A549 (cell line): ENCODE results near the gene DPYD. TPM values are rescaled to one million over a fixed set of nuclear protein-coding genes. Genes with fewer than 3 reads are reported as not detected.

Experiments
- ATAC-seq, 2 experiments: fragments of 200-7000 bp in 1 of 2; fragments of >200 bp in 1 of 2; cut with Nextera tagmentation in 1 of 2; cut with Tn5 transposase in 1 of 2; 3 replicates each; pipeline versions ENCODE4 v1.8.0 to v1.9.1; 2018 to 2020; ENCODE audit warnings: mild to moderate bottlenecking in 1 of 2, moderate library complexity in 1 of 2
- CTCF ChIA-PET: fragments of 300-600 bp; sonication (Branson Sonifier 250); formaldehyde crosslinking; extraction: SDS; loops from one replicate; lab custom pipeline; 2021; ENCODE audit warnings: antibody characterized with exemption, inconsistent platforms; lab: Yijun Ruan, JAX
- POLR2A ChIA-PET: fragments of 350-600 bp; formaldehyde crosslinking; extraction: SDS; loops from one replicate; lab custom pipeline; 2021; ENCODE audit warnings: antibody characterized with exemption, inconsistent platforms; lab: Yijun Ruan, JAX
- DNase-seq, 2 experiments: peaks; one replicate each; pipeline versions ENCODE4 v3.0.0 to v3.0.0-alpha.2; 2011 to 2016; ENCODE audit warnings: low read depth in 1 of 2, low spot score in 1 of 2
- FAIRE-seq: peaks from 2 replicates; lab custom pipeline; 2011; peaks lifted over from hg19 to GRCh38; lab: Jason Lieb, UNC
- H3K27ac ChIP-seq, 2 experiments: fragments of >200 bp; sonication (Bioruptor Twin); formaldehyde crosslinking; 3 replicates each; pipeline ENCODE4 v1.5.1; 2016 to 2017
- H3K4me1 ChIP-seq: fragments of >200 bp; sonication (Bioruptor Twin); formaldehyde crosslinking; 3 replicates; pipeline ENCODE4 v1.6.1; 2016
- H3K4me2 ChIP-seq: fragments of >200 bp; sonication (Bioruptor Twin); formaldehyde crosslinking; 3 replicates; pipeline ENCODE4 v1.6.1; 2016
- H3K4me3 ChIP-seq: fragments of >200 bp; sonication (Bioruptor Twin); formaldehyde crosslinking; 3 replicates; pipeline ENCODE4 v1.5.1; 2016
- H3K9me3 ChIP-seq: fragments of >200 bp; sonication (Bioruptor Twin); formaldehyde crosslinking; 3 replicates; pipeline ENCODE4 v1.6.1; 2016
- CBX2 ChIP-seq: fragments of 200-600 bp; sonication (generic); IDR thresholded peaks from 2 replicates; pipeline ENCODE4 v1.6.1; 2016; ENCODE audit warnings: low read depth, mild to moderate bottlenecking, borderline replicate concordance
- CBX8 ChIP-seq: fragments of 200-600 bp; sonication (generic); IDR thresholded peaks from 2 replicates; pipeline ENCODE4 v1.6.1; 2016
- CHD2 ChIP-seq: fragments of 150-350 bp; IDR thresholded peaks from 2 replicates; pipeline ENCODE4 v1.6.1; 2014; ENCODE audit warnings: low read length; ENCODE audit not compliant: partially characterized antibody
- EHF ChIP-seq: fragments of 250-450 bp; sonication (Bioruptor Pico); IDR thresholded peaks from 2 replicates; pipeline ENCODE4 v1.5.0; 2020; ENCODE audit warnings: mild to moderate bottlenecking
- EHMT2 ChIP-seq: fragments of 200-600 bp; sonication (generic); IDR thresholded peaks from 2 replicates; pipeline ENCODE4 v1.6.1; 2016; ENCODE audit warnings: antibody characterized with exemption, low read depth, mild to moderate bottlenecking, moderate library complexity
- EP300 ChIP-seq, 2 experiments: fragments of >200 bp; sonication (Bioruptor Twin); formaldehyde crosslinking; IDR thresholded peaks; 2 replicates in 1 of 2; 3 replicates in 1 of 2; pipeline ENCODE4 v1.6.1; 2016 to 2017
- FOSL2 ChIP-seq, 2 experiments: fragments of 450-650 bp in 1 of 2; fragments of >200 bp in 1 of 2; sonication (Bioruptor Twin) in 1 of 2; formaldehyde crosslinking; IDR thresholded peaks; 2 replicates each; pipeline versions ENCODE4 v1.5.0 to v1.6.1; 2016 to 2020; ENCODE audit warnings: mild to moderate bottlenecking in 1 of 2, moderate library complexity in 1 of 2
- FOXS1 ChIP-seq: fragments of 250-450 bp; sonication (Bioruptor Pico); IDR thresholded peaks from 2 replicates; pipeline ENCODE4 v1.5.0; 2020; ENCODE audit warnings: mild to moderate bottlenecking, moderate library complexity
- GATA3 ChIP-seq: IDR thresholded peaks from 2 replicates; pipeline ENCODE4 v1.6.1; 2012; ENCODE audit warnings: borderline replicate concordance
- HDAC2 ChIP-seq: fragments of 200-600 bp; sonication (generic); IDR thresholded peaks from 2 replicates; pipeline ENCODE4 v1.6.1; 2016
- HOXA7 ChIP-seq: fragments of 250-450 bp; sonication (Bioruptor Pico); IDR thresholded peaks from 2 replicates; pipeline ENCODE4 v1.5.0; 2020; ENCODE audit warnings: mild to moderate bottlenecking, moderate library complexity
- JUNB ChIP-seq: fragments of >200 bp; sonication (Bioruptor Twin); formaldehyde crosslinking; IDR thresholded peaks from 2 replicates; pipeline ENCODE4 v1.6.1; 2016
- MAFK ChIP-seq: fragments of 450-650 bp; IDR thresholded peaks from 2 replicates; pipeline ENCODE4 v1.6.1; 2014; ENCODE audit not compliant: partially characterized antibody
- PBX3 ChIP-seq: IDR thresholded peaks from 2 replicates; pipeline ENCODE4 v1.6.1; 2012
- TFCP2L1 ChIP-seq: fragments of 250-450 bp; sonication (Bioruptor Pico); IDR thresholded peaks from 2 replicates; pipeline ENCODE4 v1.5.0; 2021; ENCODE audit warnings: mild to moderate bottlenecking
- ZC3H11A ChIP-seq: fragments of 450-650 bp; IDR thresholded peaks from 2 replicates; pipeline ENCODE4 v1.6.1; 2014; ENCODE audit warnings: antibody characterized with exemption, mild to moderate bottlenecking
- ZFP36 ChIP-seq: fragments of 450-650 bp; IDR thresholded peaks from 2 replicates; pipeline ENCODE4 v1.6.1; 2014; ENCODE audit warnings: borderline replicate concordance; ENCODE audit not compliant: partially characterized antibody
- WGBS: methylation state at CpG from one replicate; pipeline ENCODE4 v1.1.6; 2017; ENCODE audit errors: missing lambda C conversion rate; 5-methylcytosine and 5-hydroxymethylcytosine counted together
- polyA plus RNA-seq, 4 experiments: library from polyadenylated mRNA; depleted of rRNA in 3 of 4; stranded (reverse); fragments of >200 nt; fragmentation: RNase III in 1 of 4; extraction: RNeasy Plus Mini Kit Qiagen cat#74134 plus additional on column Dnase treatment in 1 of 4; gene quantifications; 2 replicates in 3 of 4; 3 replicates in 1 of 4; pipeline ENCODE4 v1.2.3, GENCODE V29; 2011 to 2017
- TF ChIP-seq, protein P1 (sequence below): fragments of 150-350 bp; IDR thresholded peaks from 2 replicates; pipeline ENCODE4 v1.6.1; 2014; ENCODE audit warnings: low read depth, mild to moderate bottlenecking, low read length

DPYD gene
- polyA plus RNA-seq, 2 of the 4 experiments (the other 2 are of a cell fraction): 5.9 to 7.5 TPM

- no peak for TF ChIP-seq EHMT2
- TF ChIP-seq TFCP2L1 (CRISPR knock-in tag): no peak
- TF ChIP-seq JUNB: no peak
Observed at GRCh38 chr1:97787231-97787630, 133.6 kb downstream of the DPYD start (continued).

DNA sequence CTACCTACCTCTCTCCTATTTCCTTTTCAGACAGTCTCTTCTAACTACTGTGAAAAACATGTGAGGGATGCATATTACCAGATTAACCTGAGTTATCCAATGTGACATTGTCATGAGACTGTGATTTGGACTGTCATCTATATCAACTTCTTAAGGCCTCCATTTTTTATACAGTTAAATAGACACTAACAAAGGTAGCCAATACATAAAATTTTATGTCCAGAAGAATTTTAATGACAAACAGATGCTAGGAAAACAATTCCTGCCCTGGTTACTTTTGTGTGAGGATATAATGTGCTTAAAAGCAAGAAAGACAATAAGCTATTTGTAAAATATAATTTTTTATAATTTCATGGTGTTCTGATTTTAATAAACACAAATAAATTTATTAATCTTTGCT, 136.2 kb downstream of the DPYD start:
- H3K4me1 ChIP-seq: no peaks in the 10 kb centered on the region
- ATAC-seq: no peak
- CTCF ChIA-PET: no interaction called here
- POLR2A ChIA-PET: no interaction called here
- no peaks in the 10 kb centered on the region for H3K9me3 ChIP-seq
- no peak overlapping the region for H3K4me2 ChIP-seq
- DNase-seq: no peak
- TF ChIP-seq HOXA7 (CRISPR knock-in tag) (no peak), CBX2 (no peak), MAFK (no peak), ZFP36 (no peak), EP300 (IDR thresholded peaks at IDR 0.05) (no peak), HDAC2 (no peak), PBX3 (no peak), CHD2 (no peak), CBX8 (no peak)
- FAIRE-seq: no peak
- H3K27ac ChIP-seq: no peak overlapping the region
- no peak overlapping the region for H3K4me3 ChIP-seq

- H3K4me3 ChIP-seq: no peak overlapping the region
- no peaks in the 10 kb centered on the region for H3K4me1 ChIP-seq
- no peak for TF ChIP-seq FOSL2 (IDR thresholded peaks at IDR 0.05)
- TF ChIP-seq FOSL2 (CRISPR knock-in tag; IDR thresholded peaks at IDR 0.05): no peak
- TF ChIP-seq, protein P1, sequence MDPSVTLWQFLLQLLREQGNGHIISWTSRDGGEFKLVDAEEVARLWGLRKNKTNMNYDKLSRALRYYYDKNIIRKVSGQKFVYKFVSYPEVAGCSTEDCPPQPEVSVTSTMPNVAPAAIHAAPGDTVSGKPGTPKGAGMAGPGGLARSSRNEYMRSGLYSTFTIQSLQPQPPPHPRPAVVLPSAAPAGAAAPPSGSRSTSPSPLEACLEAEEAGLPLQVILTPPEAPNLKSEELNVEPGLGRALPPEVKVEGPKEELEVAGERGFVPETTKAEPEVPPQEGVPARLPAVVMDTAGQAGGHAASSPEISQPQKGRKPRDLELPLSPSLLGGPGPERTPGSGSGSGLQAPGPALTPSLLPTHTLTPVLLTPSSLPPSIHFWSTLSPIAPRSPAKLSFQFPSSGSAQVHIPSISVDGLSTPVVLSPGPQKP: no peak
- no peak for TF ChIP-seq EHF
- no peak for TF ChIP-seq FOXS1 (CRISPR knock-in tag)
- no peak for TF ChIP-seq ZC3H11A
- no peak for TF ChIP-seq CBX2
- WGBS: 88% methylated on average over 2 of the region's 2 CpGs
- H3K4me2 ChIP-seq: no peak overlapping the region
- ATAC-seq (no peak), DNase-seq (no peak), FAIRE-seq (no peak)
- H3K27ac ChIP-seq: no peak overlapping the region
- ChIA-PET POLR2A (no interaction called here), CTCF (no interaction called here)
- no peaks in the 10 kb centered on the region for H3K9me3 ChIP-seq
Observed at GRCh38 chr1:97783751-97784150, 137.1 kb downstream of the DPYD start.

GRCh38 chr1:97781762-97782337, 139.0 kb downstream of the DPYD start:
- no peak for ATAC-seq
- POLR2A ChIA-PET: no interaction called here
- 84% methylated on average over 4 of the region's 4 CpGs for WGBS
- Histone ChIP-seq H3K4me1 (no peaks in the 10 kb centered on the region), H3K9me3 (no peaks in the 10 kb centered on the region), H3K4me3 (no peak overlapping the region), H3K4me2 (no peak overlapping the region), H3K27ac (no peak overlapping the region)
- no peak for FAIRE-seq
- CTCF ChIA-PET: no interaction called here
- TF ChIP-seq, protein P1: no peak
- TF ChIP-seq GATA3 (no peak), TFCP2L1 (CRISPR knock-in tag) (no peak), EP300 (IDR thresholded peaks at IDR 0.05) (no peak)
- DNase-seq: no peak
